HG03460 (cell line): ENCODE data around the gene RNF26.

Experiments used
- ATAC-seq: cut with Tn5 transposase; IDR thresholded peaks from one replicate; pipeline ENCODE4 v1.9.1; 2021; ENCODE audit not compliant: unreplicated experiment

The RNF26 gene

GRCh38 chr11:119315131-119316015 lies 19.0 kb upstream of the RNF26 start:
- no peak for ATAC-seq

GRCh38 chr11:119316016-119316728 lies 18.2 kb upstream of the RNF26 start:
- ATAC-seq = no peak

- ATAC-seq = no peak
Observed at GRCh38 chr11:119316729-119317591, 17.4 kb upstream of the RNF26 start, which contains the start of gene MCAM. TSS of gene MCAM (minus strand) at chr11:119317130. CDS start at chr11:119317101, 29 bp downstream.

GRCh38 chr11:119317592-119318239 lies 16.6 kb upstream of the RNF26 start:
- no peak for ATAC-seq

GRCh38 chr11:119318240-119319135 lies 15.8 kb upstream of the RNF26 start:
- ATAC-seq = no peak

GRCh38 chr11:119319136-119319699 lies 15.1 kb upstream of the RNF26 start:
- no peak for ATAC-seq

- no peak for ATAC-seq
Observed at GRCh38 chr11:119319700-119320239, 14.6 kb upstream of the RNF26 start.

- no peak for ATAC-seq
Observed at GRCh38 chr11:119320240-119320775, 14.0 kb upstream of the RNF26 start.

GRCh38 chr11:119320776-119321524 lies 13.4 kb upstream of the RNF26 start:
- ATAC-seq = peak; percentile 50

- ATAC-seq = no peak
Observed at GRCh38 chr11:119322360-119322739, 12.0 kb upstream of the RNF26 start.

- ATAC-seq = no peak
Observed at GRCh38 chr11:119322921-119323531, 11.3 kb upstream of the RNF26 start.

GRCh38 chr11:119323532-119324033 lies 10.7 kb upstream of the RNF26 start:
- no peak for ATAC-seq

GRCh38 chr11:119324189-119324588 lies 10.1 kb upstream of the RNF26 start:
- ATAC-seq = no peak

GRCh38 chr11:119329320-119329719 lies 5.0 kb upstream of the RNF26 start:
- ATAC-seq = no peak

GRCh38 chr11:119330237-119330636 lies 4.1 kb upstream of the RNF26 start:
- no peak for ATAC-seq

GRCh38 chr11:119332111-119332765 lies 2.1 kb upstream of the RNF26 start:
- no peak for ATAC-seq

- ATAC-seq = no peak
Observed at GRCh38 chr11:119335091-119335654, 846 bp downstream of the RNF26 start.
